SH-SY5Y (cell line): ENCODE measurements around the gene C4orf46.

Source experiments
- GATA2 ChIP-seq: IDR thresholded peaks from 2 replicates; pipeline ENCODE4 v1.6.1; 2011; ENCODE audit warnings: mild to moderate bottlenecking, low read depth, low read length
- GATA3 ChIP-seq: IDR thresholded peaks from 2 replicates; pipeline ENCODE4 v1.6.1; 2011; ENCODE audit warnings: low read depth, mild to moderate bottlenecking, low read length, moderate library complexity

C4orf46 gene

DNA sequence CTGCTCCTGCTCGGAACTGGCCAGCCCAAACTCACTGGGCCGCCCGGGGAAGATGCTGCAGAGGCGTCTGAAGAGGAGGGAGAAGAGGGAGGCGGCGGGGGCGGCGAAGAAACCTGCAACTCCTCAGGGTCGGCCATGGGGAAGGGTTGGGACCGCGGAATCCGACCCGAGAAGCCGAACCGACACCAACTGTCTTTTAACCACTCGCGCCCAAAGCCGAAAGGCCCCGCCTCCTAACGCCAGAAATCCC, at the start of gene C4orf46:
C4orf46 (minus strand) TSS at position 223 of the 250 bp plus-strand sequence; CDS start at position 137, 86 bp downstream.
- no peak for TF ChIP-seq GATA2
- no peak for TF ChIP-seq GATA3

DNA sequence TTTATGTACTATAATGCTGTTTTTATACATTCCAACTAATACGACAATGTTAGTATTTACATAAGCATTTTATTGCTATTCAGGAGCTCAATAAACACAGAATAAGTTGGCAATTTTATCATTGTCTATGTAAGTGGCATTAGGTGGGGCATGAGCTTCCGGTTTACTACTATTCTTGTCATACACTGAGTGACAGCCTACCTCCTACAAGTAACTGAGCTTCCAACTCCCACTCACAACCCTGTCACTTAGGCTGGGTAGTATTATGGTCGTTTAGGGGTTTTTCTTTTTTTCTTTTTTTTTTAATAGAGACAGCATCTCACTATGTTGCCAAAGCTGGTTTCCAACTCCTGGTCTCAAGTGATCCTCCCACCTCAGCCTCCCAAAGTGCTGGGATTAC, 44.1 kb upstream of the C4orf46 start:
- TF ChIP-seq GATA2, result no peak
- no peak for TF ChIP-seq GATA3

DNA sequence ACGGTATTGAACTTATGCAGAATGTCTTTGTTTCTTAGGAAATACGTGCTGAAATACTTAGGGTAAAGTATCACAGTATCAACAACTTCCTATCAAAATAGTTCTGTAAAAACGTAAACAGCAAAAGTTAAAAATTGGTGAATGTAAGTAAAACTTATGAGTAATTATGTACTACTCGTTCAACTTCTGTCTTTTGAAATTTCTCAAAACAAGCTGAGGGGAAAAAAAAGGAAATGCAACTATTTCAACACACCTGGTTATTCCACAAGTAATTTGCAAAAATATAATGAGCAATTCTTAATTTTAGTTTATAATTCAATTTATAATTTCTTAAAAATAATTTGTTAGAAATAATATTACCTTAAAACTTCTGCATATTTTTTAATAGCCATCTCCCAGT, 43.2 kb upstream of the C4orf46 start:
- no peak for TF ChIP-seq GATA3
- TF ChIP-seq GATA2, result no peak

DNA sequence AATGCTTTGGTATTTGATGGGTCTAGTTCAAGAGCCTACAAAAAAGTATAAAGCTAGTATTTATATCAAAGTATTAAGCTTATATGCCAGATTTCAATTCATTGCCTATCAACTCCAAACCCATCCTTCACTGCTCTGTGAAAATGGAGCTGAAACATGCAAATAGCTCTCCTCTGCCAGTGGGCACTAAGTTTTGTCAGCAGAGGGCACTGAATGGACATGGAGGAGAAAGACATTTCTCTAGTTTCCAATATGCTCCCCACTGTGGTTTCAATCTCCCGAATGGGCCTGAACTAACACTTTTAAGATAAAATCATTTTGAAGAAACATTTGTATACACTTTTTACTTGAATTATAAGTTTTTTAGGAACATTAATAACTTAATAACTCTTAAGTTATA, 39.1 kb upstream of the C4orf46 start:
- TF ChIP-seq GATA2 (no peak), GATA3 (no peak)

DNA sequence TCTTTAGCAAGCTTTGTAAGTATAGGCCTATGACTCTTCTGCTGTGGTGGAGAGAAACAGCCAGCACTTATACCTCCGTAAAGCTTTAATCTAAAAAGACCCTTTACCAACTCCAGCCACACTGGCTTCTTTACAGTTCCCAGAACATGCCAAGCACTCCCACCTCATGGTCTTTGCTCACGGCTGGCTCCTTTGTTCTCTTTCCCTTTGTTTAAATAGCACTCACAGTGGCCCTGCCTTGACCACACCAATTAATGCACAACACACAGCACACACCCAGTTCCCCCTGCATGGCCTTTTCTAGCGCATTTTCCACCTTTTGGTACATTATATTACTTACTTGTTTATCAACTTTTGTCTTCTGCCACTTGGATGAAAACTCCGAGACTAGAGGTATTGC, 32.6 kb upstream of the C4orf46 start:
- TF ChIP-seq GATA3 (no peak), GATA2 (no peak)

DNA sequence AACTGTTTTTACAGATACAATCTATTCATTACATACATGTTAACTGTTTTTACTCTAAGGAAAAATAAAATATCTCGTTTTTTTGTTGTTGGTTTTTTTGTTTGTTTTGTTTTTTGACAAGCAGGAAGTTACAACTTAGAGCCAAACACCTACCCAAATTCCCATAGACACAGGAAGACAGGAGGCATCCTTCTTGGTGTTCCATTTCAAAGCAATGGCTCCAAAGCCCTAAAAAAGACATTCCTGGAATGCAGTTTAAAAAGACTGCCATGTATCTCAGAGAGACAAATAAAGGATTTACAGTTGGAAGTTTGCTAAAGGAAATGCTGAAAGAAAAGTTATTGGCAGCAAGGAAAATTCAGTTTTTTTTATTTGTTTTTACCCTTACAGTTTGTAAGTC, 17.1 kb upstream of the C4orf46 start:
- TF ChIP-seq GATA3 (no peak), GATA2 (no peak)

DNA sequence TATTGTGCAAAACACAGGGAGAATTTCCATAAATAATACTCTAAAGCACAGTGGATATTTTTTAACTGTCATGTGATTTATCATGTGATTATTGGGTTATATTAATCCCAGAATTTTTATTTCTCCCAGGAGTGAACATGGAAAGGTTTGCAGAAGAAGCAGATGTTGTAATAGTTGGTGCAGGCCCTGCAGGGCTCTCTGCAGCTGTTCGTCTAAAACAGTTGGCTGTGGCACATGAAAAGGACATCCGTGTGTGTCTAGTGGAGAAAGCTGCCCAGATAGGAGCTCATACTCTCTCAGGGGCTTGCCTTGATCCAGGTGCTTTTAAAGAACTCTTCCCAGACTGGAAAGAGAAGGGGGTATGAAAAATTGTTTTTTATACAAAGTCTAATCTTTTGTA, 10.4 kb upstream of the C4orf46 start:
- no peak for TF ChIP-seq GATA2
- TF ChIP-seq GATA3, result no peak

DNA sequence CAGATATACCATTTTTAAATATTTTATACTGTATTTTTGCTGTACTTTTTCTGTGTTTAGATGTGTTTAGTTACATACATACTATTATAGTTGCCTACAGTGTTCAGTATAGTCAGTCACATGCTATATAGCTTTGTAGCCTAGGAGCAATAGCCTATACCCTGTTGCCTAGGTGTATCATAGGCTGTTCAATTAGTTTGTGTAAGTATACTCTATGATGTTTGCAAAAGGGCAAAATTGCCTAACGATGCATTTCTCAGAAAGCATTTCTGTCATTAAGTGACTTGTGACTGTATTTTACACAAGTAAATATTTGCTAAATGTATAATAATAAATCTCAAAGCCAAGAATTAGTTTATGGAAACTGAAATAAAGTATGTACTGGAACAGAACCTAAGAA, 9.9 kb upstream of the C4orf46 start:
- no peak for TF ChIP-seq GATA2
- no peak for TF ChIP-seq GATA3

DNA sequence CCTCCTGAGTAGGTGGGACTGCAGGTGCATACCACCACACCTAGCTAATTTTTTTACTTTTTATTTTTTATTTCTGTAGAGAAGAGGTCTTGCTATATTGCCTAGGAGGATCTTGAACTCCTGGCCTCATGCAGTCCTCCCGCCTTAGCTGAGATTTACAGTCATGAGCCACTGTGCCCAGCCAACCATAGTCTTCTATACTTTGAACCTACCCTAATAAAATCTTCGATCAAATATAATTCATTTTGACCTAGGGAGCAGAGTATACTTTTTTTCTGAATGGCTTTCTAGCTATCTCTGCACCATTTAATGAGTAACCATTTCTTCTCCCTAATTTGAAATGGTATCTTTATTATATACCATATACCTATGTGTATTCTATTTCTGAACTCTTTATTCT, 7.1 kb upstream of the C4orf46 start:
- TF ChIP-seq GATA3, result no peak
- no peak for TF ChIP-seq GATA2

DNA sequence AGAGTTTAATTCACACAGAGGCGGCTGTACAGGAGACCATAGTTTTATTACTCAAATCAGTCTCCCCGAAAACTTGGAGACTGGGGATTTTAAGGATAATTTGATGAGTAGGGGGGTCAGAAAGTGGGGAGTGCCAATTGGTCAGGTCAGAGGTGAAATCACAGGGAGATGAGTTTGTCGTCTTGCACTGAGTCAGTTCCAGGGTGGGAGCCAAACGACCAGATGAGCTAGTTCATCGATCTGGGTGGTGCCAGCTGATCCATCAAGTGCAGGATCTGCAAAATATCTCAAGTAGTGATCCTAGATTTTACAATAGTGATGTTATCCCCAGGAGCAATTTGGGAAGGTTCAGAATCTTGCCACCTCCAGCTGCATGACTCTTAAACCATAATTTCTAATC, 4.4 kb upstream of the C4orf46 start:
- TF ChIP-seq GATA2, result no peak
- TF ChIP-seq GATA3, result no peak

DNA sequence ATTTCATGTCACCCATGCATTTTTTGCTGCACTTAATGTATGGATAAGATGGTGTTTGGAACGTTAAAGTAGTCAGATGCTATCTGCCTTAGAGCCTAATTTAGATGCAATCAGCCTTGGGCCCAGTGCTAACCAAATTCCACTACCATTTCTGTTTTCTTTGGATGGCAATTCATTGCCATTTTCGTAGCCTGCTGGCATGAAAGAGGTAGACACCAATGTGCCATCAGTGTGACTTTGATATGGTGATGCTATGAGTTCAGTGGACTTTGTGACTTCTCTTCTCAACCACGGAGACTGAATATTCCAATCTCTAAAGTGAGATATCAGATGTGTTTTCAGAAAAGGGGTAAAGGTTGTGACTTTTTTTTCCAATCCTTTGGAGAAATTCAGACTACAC, 1.9 kb upstream of the C4orf46 start:
- TF ChIP-seq GATA3, result no peak
- TF ChIP-seq GATA2, result no peak

DNA sequence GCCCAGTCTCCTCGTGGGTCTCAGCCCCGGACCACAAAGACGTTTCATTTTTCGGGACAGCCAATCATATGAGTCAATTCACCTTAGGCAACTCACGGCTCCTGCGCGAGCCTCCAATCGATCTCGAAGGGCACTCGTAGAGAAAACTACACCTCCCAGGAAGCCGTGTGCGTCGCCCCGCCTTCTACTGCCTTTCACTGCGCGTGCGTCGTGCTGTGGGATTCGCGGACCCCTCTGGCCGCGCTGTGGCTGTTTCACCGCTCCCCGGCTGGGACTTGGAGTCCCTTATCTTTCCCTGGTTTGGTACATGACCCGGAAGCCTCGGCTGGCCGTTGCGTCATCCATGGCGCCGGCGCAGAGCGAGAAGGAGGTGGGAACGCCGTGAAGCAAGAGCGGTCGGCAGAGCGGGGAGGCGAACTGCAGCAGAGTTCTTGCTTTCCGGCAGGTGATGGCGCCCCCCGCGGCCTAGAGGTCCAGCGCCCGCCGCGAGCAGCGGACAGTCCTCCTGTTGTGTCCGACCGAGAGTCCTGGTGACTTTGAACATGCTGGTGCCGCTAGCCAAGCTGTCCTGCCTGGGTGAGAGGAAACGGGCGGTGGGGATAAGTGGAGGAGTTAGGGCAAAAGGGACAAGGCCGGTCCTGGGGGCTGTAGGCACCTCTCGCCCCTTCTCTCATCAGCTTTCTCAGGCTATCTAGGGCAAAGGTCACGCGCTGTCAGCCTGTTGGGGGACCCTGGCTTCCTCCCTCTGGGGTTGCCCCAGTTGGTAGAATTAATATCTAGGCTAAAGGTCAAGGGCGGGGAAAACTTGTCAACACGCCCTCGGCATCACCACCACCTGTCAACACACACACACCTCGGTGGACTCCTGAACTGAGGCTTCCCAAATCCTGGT, 474 bp upstream of the C4orf46 start, which contains the start of gene ETFDH:
ETFDH (plus strand) TSS at position 382 of the 892 bp plus-strand sequence; CDS start at position 543, 161 bp downstream.
- TF ChIP-seq GATA2 (peak; percentile 89), GATA3 (no peak)

DNA sequence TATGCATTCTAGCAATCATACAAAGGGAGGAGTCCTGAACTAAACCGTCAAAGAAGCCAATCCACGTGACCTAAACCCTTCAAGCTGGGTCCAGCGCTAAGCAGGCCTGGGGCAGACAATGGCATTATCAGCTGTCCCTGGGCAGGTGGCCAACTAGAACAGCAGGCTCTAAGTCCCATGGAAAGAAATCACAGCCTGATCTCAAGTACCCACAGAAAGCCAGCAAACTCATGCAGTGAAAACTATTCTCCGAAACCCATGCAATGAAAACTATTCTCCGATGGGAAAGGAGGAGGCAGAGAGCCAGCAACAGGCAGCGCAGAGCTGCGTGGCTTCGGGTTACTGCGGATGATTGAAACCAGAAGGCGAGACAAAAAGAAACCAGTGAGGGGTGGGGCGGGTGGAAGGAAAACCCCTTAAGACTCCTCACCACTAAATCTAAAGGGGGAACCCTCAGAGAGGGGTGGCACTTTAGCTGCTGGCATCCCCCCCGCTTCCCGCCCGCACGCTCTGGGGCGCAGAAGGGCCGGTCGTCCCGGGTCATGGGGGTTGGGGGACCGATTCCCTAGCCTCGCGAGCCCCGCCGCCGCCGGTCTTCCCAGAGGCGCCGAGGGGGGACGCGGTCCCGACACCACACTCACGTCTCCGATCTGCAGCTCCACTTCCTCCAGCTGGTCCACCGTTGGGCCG, 567 bp downstream of the C4orf46 start:
- no peak for TF ChIP-seq GATA3

DNA sequence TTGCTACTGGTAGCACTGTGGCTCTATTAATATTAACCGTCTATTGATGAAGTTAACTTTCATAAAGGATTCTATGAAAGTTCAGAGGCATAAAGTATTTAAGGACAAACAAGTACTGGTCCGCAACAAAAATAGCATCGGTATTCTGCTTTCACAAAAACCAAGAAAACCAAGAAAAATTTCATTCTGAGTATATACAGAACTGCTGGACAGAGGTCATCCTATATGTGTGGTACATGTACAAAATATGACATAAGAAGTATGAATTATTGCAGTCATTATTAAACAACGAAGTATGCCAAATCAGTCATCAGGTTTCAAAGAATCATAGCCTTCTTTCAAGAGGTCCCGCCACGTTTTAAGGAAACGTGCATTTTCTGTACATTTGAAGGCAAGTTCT, 2.4 kb downstream of the C4orf46 start:
- TF ChIP-seq GATA3, result no peak

DNA sequence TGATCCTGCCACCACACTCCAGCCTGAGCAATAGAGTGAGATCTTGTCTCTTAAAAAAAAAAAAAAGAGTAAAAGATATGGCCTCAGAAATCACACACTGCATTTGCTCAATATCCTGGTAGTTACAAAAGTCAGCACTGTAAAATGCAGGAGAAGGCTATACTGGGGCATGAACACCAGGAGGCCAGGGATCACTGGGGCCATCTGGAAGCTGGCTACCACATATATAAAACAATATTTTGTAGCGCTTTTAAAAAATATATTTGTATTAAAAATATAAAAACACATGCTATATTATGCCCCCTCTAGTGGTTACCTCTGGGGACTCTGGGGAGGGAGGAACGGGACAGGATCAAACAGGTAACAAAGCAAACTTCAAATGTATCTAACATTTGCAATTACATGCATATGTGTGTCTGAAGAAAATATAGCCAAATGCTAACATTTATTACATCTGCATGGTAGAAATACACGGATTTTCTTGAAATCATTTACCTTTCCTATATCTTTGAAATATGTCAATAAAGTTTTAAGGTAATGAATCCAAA, 4.0 kb downstream of the C4orf46 start:
- no peak for TF ChIP-seq GATA2
- TF ChIP-seq GATA3, result no peak
